Right lobe of liver (tissue), 6 donors: ENCODE data around the gene ANKS6. TPM values are rescaled to one million over a fixed set of nuclear protein-coding genes. Genes with fewer than 3 reads are reported as not detected.

Source experiments
- ATAC-seq, 4 donors: fragments of 200-7000 bp; cut with Tn5 transposase; one replicate each; pipeline ENCODE4 v1.9.1; 2020; ENCODE audit warnings: mild to moderate bottlenecking in 4 of 4, moderate library complexity in 4 of 4
- DNase-seq, 3 donors: peaks; one replicate each; pipeline ENCODE4 v3.0.0-alpha.2; 2020
- H3K27ac ChIP-seq, 3 donors: fragments of 200-600 bp; one replicate each; pipeline ENCODE4 v1.8.0; 2022
- H3K27me3 ChIP-seq, 2 donors: fragments of 200-600 bp; one replicate each; pipeline ENCODE4 v1.8.0; 2022
- H3K36me3 ChIP-seq, 4 donors: fragments of 200-600 bp; sonication (generic) in 1 of 4; one replicate each; pipeline versions ENCODE4 v1.5.1 to v1.8.0; 2017 to 2022; ENCODE audit warnings: control low read depth in 1 of 4
- H3K4me1 ChIP-seq, 4 donors: fragments of 200-600 bp; sonication (generic) in 1 of 4; one replicate each; pipeline versions ENCODE4 v1.5.1 to v1.8.0; 2017 to 2022; ENCODE audit warnings: control low read depth in 1 of 4
- H3K4me3 ChIP-seq, 3 donors: fragments of 200-600 bp; one replicate each; pipeline ENCODE4 v1.8.0; 2022
- H3K9me3 ChIP-seq, 4 donors: fragments of 200-600 bp; sonication (generic) in 1 of 4; one replicate each; pipeline versions ENCODE4 v1.5.1 to v1.8.0; 2017 to 2022; ENCODE audit warnings: control low read depth in 1 of 4
- POLR2A ChIP-seq: fragments of 450-650 bp; IDR thresholded peaks from one replicate; pipeline ENCODE4 v1.6.1; 2017; ENCODE audit warnings: antibody characterized with exemption, mild to moderate bottlenecking
- WGBS: methylation state at CpG from one replicate; pipeline ENCODE4 v1.1.6; 2018; ENCODE audit warnings: low coverage, low lambda C conversion rate; ENCODE audit not compliant: insufficient coverage; ENCODE audit errors: missing lambda C conversion rate; 5-methylcytosine and 5-hydroxymethylcytosine counted together
- intact Hi-C, 2 donors: fragments of 100-400 bp; cut with DNase I; formaldehyde crosslinking; loops; one replicate each; pipeline versions ENCODE4 v1.11.2 to v1.14.1; 2022
- total RNA-seq, 6 experiments: library from RNA; depleted of rRNA in 2 of 6; stranded (reverse); fragments of >200 nt in 2 of 6; fragmentation: NEBNext Ultra II Directional in 3 of 6; extraction: Animal tissue kit (Norgen Biotek cat#: 25700) in 3 of 6; gene quantifications; one replicate each; pipeline versions ENCODE4 v1.1.0 to v1.2.4, GENCODE V29; 2016 to 2023
- TF ChIP-seq, protein P1 (sequence below), 4 donors: fragments of 200-600 bp in 3 of 4; fragments of 450-650 bp in 1 of 4; IDR thresholded peaks; one replicate each; pipeline versions ENCODE4 v1.5.1 to v1.8.0; 2016 to 2022; ENCODE audit warnings: antibody characterized with exemption in 4 of 4, mild to moderate bottlenecking in 2 of 4
- donor health status: DM: no; HTN: yes; CAD: no.
- donor health status: DM: no; HTN: no; CAD: no.
- donor health status: DM: no; HTN: no; CAD: no.
- donor health status: DM: no; HTN: yes; CAD: no.
- donor health status: DM: no; HTN: yes; CAD: no.

The ANKS6 gene
- total RNA-seq, 6 experiments from 2014 or later = 3.7 to 7.9 (median 4.7) TPM

DNA sequence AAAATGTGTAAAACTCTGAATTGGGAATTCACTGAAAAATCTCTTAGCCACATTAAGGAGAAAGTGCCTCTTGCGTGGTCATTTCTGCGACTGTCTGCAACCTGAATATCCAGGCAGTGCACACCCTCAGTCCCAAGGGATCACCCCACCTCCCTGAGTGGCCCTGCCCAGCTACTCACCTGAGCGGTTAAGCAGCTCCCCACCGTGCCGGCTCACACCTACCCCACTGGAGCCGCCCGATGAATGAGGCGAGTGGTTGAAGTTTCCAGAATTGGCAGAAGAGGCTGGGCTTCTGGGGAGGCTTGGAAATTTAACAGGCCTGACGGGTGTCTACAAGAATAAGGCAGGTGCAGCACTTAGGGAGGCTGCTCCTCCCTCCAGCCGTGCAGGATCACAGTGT, 25.6 kb downstream of the ANKS6 start:
- Histone ChIP-seq H3K27ac (no peak overlapping the region), H3K4me3 (no peak overlapping the region), H3K4me1 (no peaks in the 10 kb centered on the region), H3K9me3 (no peaks in the 10 kb centered on the region), H3K27me3 (no peaks in the 10 kb centered on the region), H3K36me3 (peaks cover 0 to 6% (median 0%) of the 10 kb centered on the region in 4 donors)
- ATAC-seq = no peak
- WGBS = 93% methylated on average over 5 of the region's 10 CpGs
- no peak for TF ChIP-seq POLR2A
- TF ChIP-seq, protein P1, sequence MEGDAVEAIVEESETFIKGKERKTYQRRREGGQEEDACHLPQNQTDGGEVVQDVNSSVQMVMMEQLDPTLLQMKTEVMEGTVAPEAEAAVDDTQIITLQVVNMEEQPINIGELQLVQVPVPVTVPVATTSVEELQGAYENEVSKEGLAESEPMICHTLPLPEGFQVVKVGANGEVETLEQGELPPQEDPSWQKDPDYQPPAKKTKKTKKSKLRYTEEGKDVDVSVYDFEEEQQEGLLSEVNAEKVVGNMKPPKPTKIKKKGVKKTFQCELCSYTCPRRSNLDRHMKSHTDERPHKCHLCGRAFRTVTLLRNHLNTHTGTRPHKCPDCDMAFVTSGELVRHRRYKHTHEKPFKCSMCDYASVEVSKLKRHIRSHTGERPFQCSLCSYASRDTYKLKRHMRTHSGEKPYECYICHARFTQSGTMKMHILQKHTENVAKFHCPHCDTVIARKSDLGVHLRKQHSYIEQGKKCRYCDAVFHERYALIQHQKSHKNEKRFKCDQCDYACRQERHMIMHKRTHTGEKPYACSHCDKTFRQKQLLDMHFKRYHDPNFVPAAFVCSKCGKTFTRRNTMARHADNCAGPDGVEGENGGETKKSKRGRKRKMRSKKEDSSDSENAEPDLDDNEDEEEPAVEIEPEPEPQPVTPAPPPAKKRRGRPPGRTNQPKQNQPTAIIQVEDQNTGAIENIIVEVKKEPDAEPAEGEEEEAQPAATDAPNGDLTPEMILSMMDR (IDR thresholded peaks at IDR 0.05) = no peak
- intact Hi-C loops = loop anchor here in 1 of 2 donors (10.0 kb wide), 1 partner anchor 456 kb away; no protein-coding TSS in a partner anchor
- DNase-seq = no peak

DNA sequence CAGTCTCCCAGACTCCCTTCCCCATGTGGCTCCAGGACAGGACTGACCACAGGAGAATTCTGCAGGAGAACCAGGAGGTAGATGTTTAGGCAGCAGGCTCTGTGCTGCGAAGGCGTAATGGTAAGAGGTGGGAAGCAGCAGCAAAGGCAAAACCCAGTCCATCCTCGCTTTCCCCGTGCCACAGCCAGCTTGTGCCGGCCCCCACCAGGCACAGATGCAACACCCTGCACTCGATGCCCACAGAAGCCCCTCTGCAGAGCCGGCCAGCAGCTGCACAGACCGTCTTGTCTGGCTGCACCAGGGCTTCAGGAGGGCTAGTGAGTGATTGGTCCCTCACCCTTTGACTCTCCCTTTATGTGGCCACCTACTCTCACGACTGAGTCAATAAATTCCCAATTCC, 28.0 kb downstream of the ANKS6 start:
- Histone ChIP-seq H3K27ac (no peak overlapping the region), H3K36me3 (peaks cover 0 to 5% (median 0%) of the 10 kb centered on the region in 4 donors), H3K4me1 (no peaks in the 10 kb centered on the region), H3K27me3 (no peaks in the 10 kb centered on the region), H3K9me3 (no peaks in the 10 kb centered on the region), H3K4me3 (no peak overlapping the region)
- WGBS = 93% methylated on average over 3 of the region's 9 CpGs
- intact Hi-C loops = no loop called here
- TF ChIP-seq POLR2A = no peak
- TF ChIP-seq, protein P1 (IDR thresholded peaks at IDR 0.05) = no peak
- no peak for ATAC-seq
- DNase-seq = no peak

DNA sequence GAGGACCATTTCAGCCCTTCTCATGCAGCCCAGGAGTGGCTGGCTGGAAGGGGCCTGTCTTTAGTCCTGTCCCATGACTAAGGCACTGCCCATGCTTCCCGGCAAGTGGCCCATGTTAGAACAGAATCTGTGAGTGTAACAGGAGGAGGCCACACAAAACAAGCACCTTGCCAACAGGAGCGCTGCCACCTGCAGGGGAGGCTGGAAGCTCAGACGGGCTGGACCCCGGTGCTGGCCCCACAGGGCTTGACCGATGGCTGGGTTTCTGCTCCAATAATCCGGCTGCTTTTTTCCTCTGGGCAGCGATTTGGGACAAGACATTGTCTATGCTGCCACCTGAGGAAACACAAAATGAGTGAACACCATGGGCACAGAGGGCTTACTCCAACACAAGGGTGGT, 28.4 kb downstream of the ANKS6 start:
- H3K9me3 ChIP-seq = no peaks in the 10 kb centered on the region
- DNase-seq (no peak), ATAC-seq (no peak)
- no peak for TF ChIP-seq POLR2A
- TF ChIP-seq, protein P1 (IDR thresholded peaks at IDR 0.05) = no peak
- no peaks in the 10 kb centered on the region for H3K27me3 ChIP-seq
- no CpG with 5 or more reads among the region's 7 CpGs for WGBS
- no peaks in the 10 kb centered on the region for H3K4me1 ChIP-seq
- peaks cover 0 to under 1% (median 0%) of the 10 kb centered on the region in 4 donors for H3K36me3 ChIP-seq
- intact Hi-C loops = no loop called here
- H3K4me3 ChIP-seq = no peak overlapping the region
- H3K27ac ChIP-seq = no peak overlapping the region

DNA sequence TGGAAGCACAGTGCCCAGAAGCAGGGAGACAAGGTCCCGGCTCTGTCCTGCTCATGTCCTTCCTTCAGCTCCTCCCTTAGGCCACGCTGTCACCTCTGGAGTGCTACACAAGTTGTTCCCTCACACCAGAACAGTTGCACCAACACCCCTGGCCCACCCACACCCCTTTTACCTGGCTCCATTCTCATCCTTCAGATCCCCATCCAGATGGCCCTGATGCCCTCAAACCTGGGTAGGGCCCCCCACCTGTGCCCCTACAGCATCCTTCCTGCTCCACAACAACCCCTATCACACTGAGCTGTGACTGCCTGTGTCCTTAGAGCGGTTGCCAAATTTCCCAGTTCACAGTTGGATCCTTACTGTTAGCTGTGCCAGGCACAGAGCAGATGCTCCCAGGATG, 29.2 kb downstream of the ANKS6 start:
- H3K27ac ChIP-seq = no peak overlapping the region
- no peak overlapping the region for H3K4me3 ChIP-seq
- DNase-seq = no peak
- intact Hi-C loops = no loop called here
- H3K9me3 ChIP-seq = no peaks in the 10 kb centered on the region
- no peaks in the 10 kb centered on the region for H3K36me3 ChIP-seq
- WGBS = 93% methylated on average over 2 of the region's 3 CpGs
- no peaks in the 10 kb centered on the region for H3K4me1 ChIP-seq
- TF ChIP-seq, protein P1 (IDR thresholded peaks at IDR 0.05) = no peak
- TF ChIP-seq POLR2A = no peak
- no peaks in the 10 kb centered on the region for H3K27me3 ChIP-seq
- ATAC-seq = no peak

DNA sequence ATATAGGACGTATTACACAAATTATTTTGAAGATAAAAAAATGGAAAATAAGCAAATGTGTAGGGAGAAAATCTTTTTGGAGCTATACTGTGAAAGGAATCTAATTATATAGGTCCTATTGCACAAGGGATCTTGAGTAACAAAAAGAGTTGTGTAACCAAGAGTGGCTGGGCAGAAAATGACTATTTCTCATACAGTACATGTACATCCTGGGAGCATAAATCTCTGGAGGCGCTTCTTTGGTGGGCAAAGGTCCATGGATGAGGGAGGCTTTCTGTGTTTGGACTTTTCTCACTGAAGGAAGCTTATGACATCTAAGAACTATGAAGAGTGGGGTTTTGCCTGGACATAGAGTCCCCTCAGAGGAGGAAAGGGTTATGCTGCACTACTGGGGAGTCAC, 29.8 kb downstream of the ANKS6 start:
- no peaks in the 10 kb centered on the region for H3K36me3 ChIP-seq
- H3K4me3 ChIP-seq = no peak overlapping the region
- no peak for DNase-seq
- intact Hi-C loops = no loop called here
- H3K4me1 ChIP-seq = no peaks in the 10 kb centered on the region
- ATAC-seq = no peak
- no peak overlapping the region for H3K27ac ChIP-seq
- TF ChIP-seq POLR2A = no peak
- TF ChIP-seq, protein P1 (IDR thresholded peaks at IDR 0.05) = no peak
- 80% methylated on average over 2 of the region's 2 CpGs for WGBS
- no peaks in the 10 kb centered on the region for H3K27me3 ChIP-seq
- H3K9me3 ChIP-seq = no peaks in the 10 kb centered on the region
